CD14-positive monocyte (primary cell): ENCODE measurements around the gene GIGYF2. TPM values are rescaled to one million over a fixed set of nuclear protein-coding genes. Genes with fewer than 3 reads are reported as not detected.

ENCODE experiments used
- DNase-seq, 3 donors: peaks; one replicate each; pipeline ENCODE4 v3.0.0-alpha.2; 2011 to 2022
- H2AFZ ChIP-seq: 2 replicates; pipeline ENCODE4 v1.6.0; 2012; ENCODE audit warnings: mild to moderate bottlenecking, low read depth, low read length, inconsistent platforms; ENCODE audit not compliant: insufficient read depth, poor library complexity, severe bottlenecking
- H3K27ac ChIP-seq, 2 donors: 1 replicate in 1 of 2; 2 replicates in 1 of 2; pipeline ENCODE4 v1.5.1; 2012 to 2013; ENCODE audit warnings: low read length in 2 of 2, control low read depth in 1 of 2, inconsistent platforms in 1 of 2, low read depth in 1 of 2, mild to moderate bottlenecking in 1 of 2
- H3K27me3 ChIP-seq, 2 donors: one replicate each; pipeline versions ENCODE4 v1.6.0 to v1.6.1; 2011 to 2013; ENCODE audit warnings: low read length in 2 of 2; ENCODE audit not compliant: control insufficient read depth in 2 of 2, insufficient read depth in 2 of 2
- H3K36me3 ChIP-seq, 2 donors: replicated peaks in 1 of 2; 1 replicate in 1 of 2; 2 replicates in 1 of 2; pipeline versions ENCODE4 v1.5.1 to v1.6.1; 2012 to 2013; ENCODE audit warnings: low read length in 2 of 2, control low read depth in 1 of 2, inconsistent platforms in 1 of 2, mild to moderate bottlenecking in 1 of 2; ENCODE audit not compliant: insufficient read depth in 2 of 2, control insufficient read depth in 1 of 2
- H3K4me1 ChIP-seq, 2 donors: 1 replicate in 1 of 2; 2 replicates in 1 of 2; pipeline versions ENCODE4 v1.5.1 to v1.6.1; 2012 to 2013; ENCODE audit warnings: low read length in 2 of 2, control low read depth in 1 of 2, inconsistent platforms in 1 of 2, mild to moderate bottlenecking in 1 of 2, moderate library complexity in 1 of 2; ENCODE audit not compliant: insufficient read depth in 2 of 2, control insufficient read depth in 1 of 2
- H3K4me2 ChIP-seq: replicated peaks from 2 replicates; pipeline ENCODE3; 2012; ENCODE audit warnings: low read length, moderate library complexity, mild to moderate bottlenecking; ENCODE audit not compliant: poor library complexity, severe bottlenecking; ENCODE audit errors: extremely low read depth
- H3K4me3 ChIP-seq, 3 experiments: fragments of 200-600 bp in 1 of 3; sonication (generic) in 1 of 3; replicated peaks in 1 of 3; 1 replicate in 2 of 3; 2 replicates in 1 of 3; pipeline ENCODE4 v1.5.1; 2011 to 2013; ENCODE audit warnings: low read length in 3 of 3, mild to moderate bottlenecking in 3 of 3, control low read depth in 2 of 3, low read depth in 2 of 3, inconsistent platforms in 1 of 3, moderate library complexity in 1 of 3
- H3K79me2 ChIP-seq: 2 replicates; pipeline ENCODE4 v1.6.0; 2012; ENCODE audit warnings: mild to moderate bottlenecking, control low read depth, inconsistent platforms, low read length, moderate library complexity; ENCODE audit not compliant: insufficient read depth
- H3K9ac ChIP-seq: 2 replicates; pipeline ENCODE4 v1.6.0; 2017; ENCODE audit warnings: low read length, mild to moderate bottlenecking; ENCODE audit not compliant: insufficient read depth, poor library complexity, severe bottlenecking
- H3K9me3 ChIP-seq, 2 donors: replicated peaks in 1 of 2; 1 replicate in 1 of 2; 2 replicates in 1 of 2; pipeline versions ENCODE4 v1.5.1 to v1.6.1; 2012 to 2013; ENCODE audit warnings: low read length in 2 of 2, control low read depth in 1 of 2; ENCODE audit not compliant: control insufficient read depth in 1 of 2, insufficient read depth in 1 of 2
- H4K20me1 ChIP-seq: 2 replicates; pipeline ENCODE4 v1.6.0; 2012; ENCODE audit warnings: mild to moderate bottlenecking, low read length, control low read depth, moderate library complexity; ENCODE audit not compliant: insufficient read depth
- H3K27ac Mint-ChIP-seq, 7 donors: one replicate each; pipeline ENCODE4 v1.8.0; 2020; ENCODE audit warnings: mild to moderate bottlenecking in 7 of 7, mixed read lengths in 7 of 7, moderate library complexity in 6 of 7, inconsistent platforms in 2 of 7
- H3K27me3 Mint-ChIP-seq, 3 donors: one replicate each; pipeline ENCODE4 v1.8.0; 2021 to 2022; ENCODE audit warnings: low read depth in 3 of 3, mild to moderate bottlenecking in 3 of 3, mixed read lengths in 3 of 3, moderate library complexity in 3 of 3, inconsistent platforms in 1 of 3
- H3K36me3 Mint-ChIP-seq, 2 donors: one replicate each; pipeline ENCODE4 v1.8.0; 2020; ENCODE audit warnings: mixed read lengths in 2 of 2, inconsistent platforms in 1 of 2, mild to moderate bottlenecking in 1 of 2
- H3K4me1 Mint-ChIP-seq: one replicate; pipeline ENCODE4 v1.8.0; 2020; ENCODE audit warnings: mild to moderate bottlenecking, mixed read lengths
- H3K4me3 Mint-ChIP-seq, 2 donors: one replicate each; pipeline ENCODE4 v1.8.0; 2020; ENCODE audit warnings: mild to moderate bottlenecking in 2 of 2, mixed read lengths in 2 of 2, moderate library complexity in 1 of 2
- H3K9me3 Mint-ChIP-seq, 7 donors: one replicate each; pipeline ENCODE4 v1.8.0; 2020 to 2022; ENCODE audit warnings: mixed read lengths in 7 of 7, mild to moderate bottlenecking in 6 of 7, moderate library complexity in 6 of 7, inconsistent platforms in 2 of 7
- whole genome bisulfite sequencing: methylation state at CpG from one replicate; pipeline ENCODE4 v1.1.5; 2013; ENCODE audit warnings: missing lambda C conversion rate; ENCODE audit not compliant: insufficient coverage; 5-methylcytosine and 5-hydroxymethylcytosine counted together
- intact Hi-C, 2 donors: fragments of 100-400 bp; cut with micrococcal nuclease; formaldehyde crosslinking; loops; one replicate each; pipeline versions ENCODE4 v1.15.0 to v1.15.1; 2023
- polyA plus RNA-seq, 3 donors: library from polyadenylated mRNA; depleted of rRNA in 1 of 3; unstranded in 2 of 3; stranded (reverse) in 1 of 3; fragments of 300-500 nt in 2 of 3; fragments of >200 nt in 1 of 3; fragmentation: Illumina TruSeq in 2 of 3; gene quantifications; 1 replicate in 2 of 3; 2 replicates in 1 of 3; pipeline ENCODE4 v1.2.3, GENCODE V29; 2012 to 2021
- TF ChIP-seq, protein P1 (sequence below): fragments of 200-600 bp; IDR thresholded peaks from one replicate; pipeline ENCODE4 v1.8.0; 2022; ENCODE audit warnings: antibody characterized with exemption, mild to moderate bottlenecking

Gene GIGYF2
- polyA plus RNA-seq, 3 donors = 7.7 to 20.7 (median 17.3) TPM

- no peaks in the 10 kb centered on the region for H4K20me1 ChIP-seq
- H3K4me2 ChIP-seq = no peak overlapping the region
- no peak overlapping the region for H3K9ac ChIP-seq
- Mint-ChIP-seq H3K4me1 (no peaks in the 10 kb centered on the region), H3K4me3 (no peak overlapping the region), H3K27me3 (no peaks in the 10 kb centered on the region), H3K36me3 (peaks cover 54 to 72% of the 10 kb centered on the region in 2 donors), H3K9me3 (no peaks in the 10 kb centered on the region), H3K27ac (no peak overlapping the region)
- no peaks in the 10 kb centered on the region for H3K4me1 ChIP-seq
- no peak overlapping the region for H2AFZ ChIP-seq
- H3K9me3 ChIP-seq = no peaks in the 10 kb centered on the region
- TF ChIP-seq, protein P1, sequence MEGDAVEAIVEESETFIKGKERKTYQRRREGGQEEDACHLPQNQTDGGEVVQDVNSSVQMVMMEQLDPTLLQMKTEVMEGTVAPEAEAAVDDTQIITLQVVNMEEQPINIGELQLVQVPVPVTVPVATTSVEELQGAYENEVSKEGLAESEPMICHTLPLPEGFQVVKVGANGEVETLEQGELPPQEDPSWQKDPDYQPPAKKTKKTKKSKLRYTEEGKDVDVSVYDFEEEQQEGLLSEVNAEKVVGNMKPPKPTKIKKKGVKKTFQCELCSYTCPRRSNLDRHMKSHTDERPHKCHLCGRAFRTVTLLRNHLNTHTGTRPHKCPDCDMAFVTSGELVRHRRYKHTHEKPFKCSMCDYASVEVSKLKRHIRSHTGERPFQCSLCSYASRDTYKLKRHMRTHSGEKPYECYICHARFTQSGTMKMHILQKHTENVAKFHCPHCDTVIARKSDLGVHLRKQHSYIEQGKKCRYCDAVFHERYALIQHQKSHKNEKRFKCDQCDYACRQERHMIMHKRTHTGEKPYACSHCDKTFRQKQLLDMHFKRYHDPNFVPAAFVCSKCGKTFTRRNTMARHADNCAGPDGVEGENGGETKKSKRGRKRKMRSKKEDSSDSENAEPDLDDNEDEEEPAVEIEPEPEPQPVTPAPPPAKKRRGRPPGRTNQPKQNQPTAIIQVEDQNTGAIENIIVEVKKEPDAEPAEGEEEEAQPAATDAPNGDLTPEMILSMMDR = no peak
- H3K4me3 ChIP-seq = no peak overlapping the region
- H3K27ac ChIP-seq = no peak overlapping the region
- H3K79me2 ChIP-seq = no peaks in the 10 kb centered on the region
- no peaks in the 10 kb centered on the region for H3K27me3 ChIP-seq
- H3K36me3 ChIP-seq = peaks cover 64 to 83% of the 10 kb centered on the region in 2 donors
- intact Hi-C loops = no loop called here
- no peak for DNase-seq
These were observed 90.7 kb downstream of the GIGYF2 start for GRCh38 chr2:232787806-232788205.

DNA sequence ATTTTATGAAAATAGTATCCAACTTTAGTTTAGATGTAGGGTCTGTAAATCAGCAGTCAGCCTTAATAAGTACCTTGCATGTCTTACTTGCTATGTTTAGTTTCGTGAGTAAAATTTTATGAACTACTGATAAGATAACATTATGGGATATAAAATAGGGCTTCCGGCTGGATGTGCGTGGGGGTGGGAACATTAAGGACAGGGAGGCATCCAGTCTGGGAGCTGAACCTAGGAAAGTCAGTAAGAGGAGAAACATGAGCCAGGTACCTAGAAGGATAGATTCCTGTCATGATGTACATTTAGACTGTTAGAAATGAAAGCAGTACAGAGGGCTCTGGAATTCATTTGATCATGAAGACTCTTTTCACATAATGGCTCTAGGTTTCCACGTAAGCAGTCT lies 92.0 kb downstream of the GIGYF2 start:
- no peak overlapping the region for H3K9ac ChIP-seq
- no peaks in the 10 kb centered on the region for H3K27me3 ChIP-seq
- no peaks in the 10 kb centered on the region for H3K79me2 ChIP-seq
- H3K36me3 ChIP-seq = peaks cover 76 to 96% of the 10 kb centered on the region in 2 donors
- peaks cover 44 to 69% of the 10 kb centered on the region in 2 donors for H3K36me3 Mint-ChIP-seq
- H3K4me2 ChIP-seq = no peak overlapping the region
- H3K9me3 Mint-ChIP-seq = no peaks in the 10 kb centered on the region
- H3K9me3 ChIP-seq = no peaks in the 10 kb centered on the region
- DNase-seq = no peak
- H3K27ac ChIP-seq = no peak overlapping the region
- no peaks in the 10 kb centered on the region for H4K20me1 ChIP-seq
- no peak overlapping the region for H3K27ac Mint-ChIP-seq
- intact Hi-C loops = no loop called here
- no peak overlapping the region for H3K4me3 ChIP-seq
- 100% methylated on average over 3 of the region's 4 CpGs for WGBS
- no peak overlapping the region for H2AFZ ChIP-seq
- no peaks in the 10 kb centered on the region for H3K4me1 Mint-ChIP-seq
- TF ChIP-seq, protein P1 = no peak
- H3K4me1 ChIP-seq = no peaks in the 10 kb centered on the region
- no peak overlapping the region for H3K4me3 Mint-ChIP-seq
- no peaks in the 10 kb centered on the region for H3K27me3 Mint-ChIP-seq
